ENCODE results near the gene SLX9. TPM values are rescaled to one million over a fixed set of nuclear protein-coding genes. Genes with fewer than 3 reads are reported as not detected.

The SLX9 gene
- total and polyA plus RNA-seq, 2 experiments from 2014 or later = 24.7 to 31.2 TPM

GRCh38 chr21:44929799-44930542, 9.9 kb upstream of the SLX9 start:
- Histone ChIP-seq H3K4me1 (ENCODE audit: low read depth) (peaks cover 11% of the 10 kb centered on the region), H3K36me3 (no peaks in the 10 kb centered on the region), H3K27ac (no peak overlapping the region), H3K4me3 (no peak overlapping the region), H3K9me3 (ENCODE audit: low read depth) (no peaks in the 10 kb centered on the region), H3K27me3 (peaks cover 73% of the 10 kb centered on the region)
- no peak for DNase-seq (ENCODE audit: low read depth in 1 of 2, low spot score in 1 of 2)
- no peak for TF ChIP-seq CTCF (IDR thresholded peaks at IDR 0.05; ENCODE audit: low read depth, low read length)

- no peaks in the 10 kb centered on the region for H3K36me3 ChIP-seq
- H3K4me3 ChIP-seq = no peak overlapping the region
- peaks cover 11% of the 10 kb centered on the region for H3K4me1 ChIP-seq (ENCODE audit: low read depth)
- TF ChIP-seq CTCF (IDR thresholded peaks at IDR 0.05; ENCODE audit: low read depth, low read length) = no peak
- peaks cover 73% of the 10 kb centered on the region for H3K27me3 ChIP-seq
- peak in 1 of 2 donors; percentile 23 for DNase-seq (ENCODE audit: low read depth in 1 of 2, low spot score in 1 of 2)
- no peak overlapping the region for H3K27ac ChIP-seq
- no peaks in the 10 kb centered on the region for H3K9me3 ChIP-seq (ENCODE audit: low read depth)
Measured at GRCh38 chr21:44930543-44930981, 9.3 kb upstream of the SLX9 start.

GRCh38 chr21:44931137-44931500, 8.7 kb upstream of the SLX9 start:
- H3K36me3 ChIP-seq = no peaks in the 10 kb centered on the region
- no peak for TF ChIP-seq CTCF (IDR thresholded peaks at IDR 0.05; ENCODE audit: low read depth, low read length)
- H3K27ac ChIP-seq = no peak overlapping the region
- peak in 1 of 2 donors; percentile 78 for DNase-seq (ENCODE audit: low read depth in 1 of 2, low spot score in 1 of 2)
- peak overlapping the region; percentile 29 for H3K4me3 ChIP-seq
- no peaks in the 10 kb centered on the region for H3K9me3 ChIP-seq (ENCODE audit: low read depth)
- H3K27me3 ChIP-seq = peaks cover 73% of the 10 kb centered on the region
- H3K4me1 ChIP-seq (ENCODE audit: low read depth) = peaks cover 11% of the 10 kb centered on the region

GRCh38 chr21:44931501-44932407, 8.1 kb upstream of the SLX9 start:
- Histone ChIP-seq H3K9me3 (ENCODE audit: low read depth) (no peaks in the 10 kb centered on the region), H3K27me3 (peaks cover 73% of the 10 kb centered on the region), H3K36me3 (no peaks in the 10 kb centered on the region), H3K4me1 (ENCODE audit: low read depth) (peaks cover 11% of the 10 kb centered on the region), H3K27ac (no peak overlapping the region), H3K4me3 (peak overlapping the region; percentile 29)
- no peak for TF ChIP-seq CTCF (IDR thresholded peaks at IDR 0.05; ENCODE audit: low read depth, low read length)
- DNase-seq (ENCODE audit: low read depth in 1 of 2, low spot score in 1 of 2) = no peak

GRCh38 chr21:44932408-44933181, 7.2 kb upstream of the SLX9 start:
- peak; percentile 47 to 56 for DNase-seq (ENCODE audit: low read depth in 1 of 2, low spot score in 1 of 2)
- peak overlapping the region; percentile 29 for H3K4me3 ChIP-seq
- H3K27me3 ChIP-seq = peaks cover 70% of the 10 kb centered on the region

More at GRCh38 chr21:44932408-44933181, 7.2 kb upstream of the SLX9 start:
- no peaks in the 10 kb centered on the region for H3K36me3 ChIP-seq
- peaks cover 11% of the 10 kb centered on the region for H3K4me1 ChIP-seq (ENCODE audit: low read depth)
- TF ChIP-seq CTCF (IDR thresholded peaks at IDR 0.05; ENCODE audit: low read depth, low read length) = peak; percentile 60
- H3K9me3 ChIP-seq (ENCODE audit: low read depth) = no peaks in the 10 kb centered on the region
- H3K27ac ChIP-seq = no peak overlapping the region

Measured in cardiac muscle cell (in vitro differentiated cells and primary cell).